Mesothelial cell of epicardium (in vitro differentiated cells): ENCODE measurements around the gene CENPL. TPM values are rescaled to one million over a fixed set of nuclear protein-coding genes. Genes with fewer than 3 reads are reported as not detected.
"Not testable (repeated sequence)": the region's sequence is repeated elsewhere in the genome, so short reads cannot be mapped to it uniquely, and the experiment has no call there.

Experiments used
- DNase-seq, 2 experiments: peaks; one replicate each; pipeline ENCODE4 v3.0.0; 2021; ENCODE audit warnings: low spot score in 2 of 2; ENCODE audit not compliant: unreplicated experiment in 2 of 2
- H3K27ac Mint-ChIP-seq: 2 replicates; pipeline ENCODE4 v1.8.0; 2021; ENCODE audit warnings: mixed read lengths
- H3K27me3 Mint-ChIP-seq: 2 replicates; pipeline ENCODE4 v1.8.0; 2021; ENCODE audit warnings: low read depth, mixed read lengths
- H3K36me3 Mint-ChIP-seq: 2 replicates; pipeline ENCODE4 v1.8.0; 2021; ENCODE audit warnings: mixed read lengths
- H3K4me1 Mint-ChIP-seq: 2 replicates; pipeline ENCODE4 v1.8.0; 2021; ENCODE audit warnings: mixed read lengths
- H3K4me3 Mint-ChIP-seq: 2 replicates; pipeline ENCODE4 v1.8.0; 2021; ENCODE audit warnings: mild to moderate bottlenecking, moderate library complexity, mixed read lengths
- H3K9me3 Mint-ChIP-seq: 2 replicates; pipeline ENCODE4 v1.8.0; 2021; ENCODE audit warnings: mixed read lengths
- CTCF ChIP-seq: fragments of 200-600 bp; sonication (generic); IDR thresholded peaks from one replicate; pipeline ENCODE4 v1.5.0; 2021; ENCODE audit warnings: antibody characterized with exemption; ENCODE audit not compliant: unreplicated experiment
- total RNA-seq: library from RNA; stranded (reverse); gene quantifications from 3 replicates; pipeline ENCODE4 v1.2.1, GENCODE V29; 2021

CENPL gene
- total RNA-seq, 1 donor from 2014 or later, result 12.0 TPM

- H3K36me3 Mint-ChIP-seq, result peaks cover 25% of the 10 kb centered on the region
- no peaks in the 10 kb centered on the region for H3K9me3 Mint-ChIP-seq
- no peak overlapping the region for H3K27ac Mint-ChIP-seq
- no peaks in the 10 kb centered on the region for H3K27me3 Mint-ChIP-seq
- H3K4me1 Mint-ChIP-seq, result no peaks in the 10 kb centered on the region
- H3K4me3 Mint-ChIP-seq, result no peak overlapping the region
- no peak for TF ChIP-seq CTCF
- no peak for DNase-seq
Measured at GRCh38 chr1:173852105-173852504, 27.4 kb upstream of the CENPL start.

GRCh38 chr1:173832748-173833147, 8.1 kb upstream of the CENPL start:
- Mint-ChIP-seq H3K27me3 (no peaks in the 10 kb centered on the region), H3K36me3 (peaks cover 21% of the 10 kb centered on the region), H3K4me3 (no peak overlapping the region), H3K9me3 (no peaks in the 10 kb centered on the region), H3K27ac (no peak overlapping the region), H3K4me1 (peaks cover 3% of the 10 kb centered on the region)
- DNase-seq, result no peak
- TF ChIP-seq CTCF, result no peak

GRCh38 chr1:173827611-173828010, 2.9 kb upstream of the CENPL start:
- H3K4me1 Mint-ChIP-seq, result peaks cover 22% of the 10 kb centered on the region
- no peak overlapping the region for H3K4me3 Mint-ChIP-seq
- DNase-seq, result no peak
- TF ChIP-seq CTCF, result no peak
- H3K9me3 Mint-ChIP-seq, result no peaks in the 10 kb centered on the region
- H3K27me3 Mint-ChIP-seq, result no peaks in the 10 kb centered on the region
- no peak overlapping the region for H3K27ac Mint-ChIP-seq
- H3K36me3 Mint-ChIP-seq, result peaks cover 13% of the 10 kb centered on the region

- H3K4me1 Mint-ChIP-seq, result peaks cover 28% of the 10 kb centered on the region
- no peaks in the 10 kb centered on the region for H3K9me3 Mint-ChIP-seq
- H3K27ac Mint-ChIP-seq, result peak overlapping the region; percentile 99
- H3K4me3 Mint-ChIP-seq, result peak overlapping the region; percentile 87
- no peaks in the 10 kb centered on the region for H3K27me3 Mint-ChIP-seq
- DNase-seq, result no peak
- peaks cover 3% of the 10 kb centered on the region for H3K36me3 Mint-ChIP-seq
- no peak for TF ChIP-seq CTCF
Measured at GRCh38 chr1:173823781-173824314, 835 bp downstream of the CENPL start.

- Mint-ChIP-seq H3K4me3 (no peak overlapping the region), H3K4me1 (peaks cover 21% of the 10 kb centered on the region), H3K9me3 (peaks cover 4% of the 10 kb centered on the region), H3K27ac (no peak overlapping the region), H3K36me3 (peaks cover 13% of the 10 kb centered on the region), H3K27me3 (no peaks in the 10 kb centered on the region)
- DNase-seq, result no peak
- TF ChIP-seq CTCF, result no peak
Measured at GRCh38 chr1:173821680-173822079, 3.0 kb downstream of the CENPL start.

- H3K9me3 Mint-ChIP-seq, result peaks cover 32% of the 10 kb centered on the region
- peaks cover 40% of the 10 kb centered on the region for H3K36me3 Mint-ChIP-seq
- peaks cover 13% of the 10 kb centered on the region for H3K4me1 Mint-ChIP-seq
- no peak for DNase-seq
- H3K27ac Mint-ChIP-seq, result no peak overlapping the region
- no peak for TF ChIP-seq CTCF
- H3K27me3 Mint-ChIP-seq, result no peaks in the 10 kb centered on the region
- no peak overlapping the region for H3K4me3 Mint-ChIP-seq
Measured at GRCh38 chr1:173818459-173818858, 6.2 kb downstream of the CENPL start.

GRCh38 chr1:173813654-173814053, 11.0 kb downstream of the CENPL start:
- not testable (repeated sequence) for H3K27me3 Mint-ChIP-seq, H3K4me3 Mint-ChIP-seq, H3K4me1 Mint-ChIP-seq, H3K27ac Mint-ChIP-seq, DNase-seq
- Mint-ChIP-seq H3K36me3 (peaks cover 66% of the 10 kb centered on the region), H3K9me3 (peaks cover 45% of the 10 kb centered on the region)
